GM18867 (cell line): Measurements from ENCODE around the gene LPP.
A peak's percentile ranks its signal among the peaks of the same experiment; 100 is the strongest.

Source experiments
- ATAC-seq: cut with Tn5 transposase; IDR thresholded peaks from one replicate; pipeline ENCODE4 v1.9.1; 2021; ENCODE audit warnings: mild to moderate bottlenecking, moderate library complexity; ENCODE audit not compliant: unreplicated experiment

Gene LPP

GRCh38 chr3:188877381-188877780 is 723.4 kb downstream of the LPP start:
- no peak for ATAC-seq

GRCh38 chr3:188878076-188878475 is 724.1 kb downstream of the LPP start:
- ATAC-seq = no peak

GRCh38 chr3:188881954-188882641 is 728.1 kb downstream of the LPP start:
- ATAC-seq = no peak

DNA sequence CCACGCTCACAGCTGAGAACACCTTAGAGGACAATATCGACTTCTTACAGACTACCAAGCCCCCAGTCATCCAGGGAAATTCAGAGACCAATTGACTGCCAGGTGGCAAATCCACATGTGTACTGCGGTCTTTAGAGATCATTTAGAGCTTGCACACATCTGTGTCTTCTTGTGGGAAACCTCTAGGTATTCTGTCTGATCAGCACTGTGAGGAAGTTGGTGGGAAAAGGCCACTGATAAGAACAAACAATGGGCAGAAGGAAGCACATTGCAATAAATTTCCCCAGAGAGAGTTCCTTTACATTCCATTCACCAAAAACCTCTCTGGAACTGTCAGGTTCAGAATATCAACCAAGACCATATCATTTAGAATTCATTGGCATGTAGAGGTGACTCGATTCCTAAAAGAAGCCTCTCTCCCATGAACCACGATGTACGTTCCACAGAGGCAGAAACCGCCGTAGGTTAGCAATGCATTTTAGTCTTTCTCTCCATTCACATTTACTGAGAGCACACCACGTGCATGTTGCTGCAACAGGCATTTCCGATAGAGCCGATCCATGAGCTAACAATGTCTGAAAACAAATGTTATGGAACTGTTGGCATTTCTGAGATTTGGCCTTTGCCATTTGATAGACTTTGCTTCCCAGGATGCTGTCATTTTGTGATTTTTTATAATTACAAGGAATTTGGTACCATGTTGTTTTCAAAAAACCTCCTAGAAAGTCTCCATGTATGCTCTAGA is 730.5 kb downstream of the LPP start:
- ATAC-seq = no peak

DNA sequence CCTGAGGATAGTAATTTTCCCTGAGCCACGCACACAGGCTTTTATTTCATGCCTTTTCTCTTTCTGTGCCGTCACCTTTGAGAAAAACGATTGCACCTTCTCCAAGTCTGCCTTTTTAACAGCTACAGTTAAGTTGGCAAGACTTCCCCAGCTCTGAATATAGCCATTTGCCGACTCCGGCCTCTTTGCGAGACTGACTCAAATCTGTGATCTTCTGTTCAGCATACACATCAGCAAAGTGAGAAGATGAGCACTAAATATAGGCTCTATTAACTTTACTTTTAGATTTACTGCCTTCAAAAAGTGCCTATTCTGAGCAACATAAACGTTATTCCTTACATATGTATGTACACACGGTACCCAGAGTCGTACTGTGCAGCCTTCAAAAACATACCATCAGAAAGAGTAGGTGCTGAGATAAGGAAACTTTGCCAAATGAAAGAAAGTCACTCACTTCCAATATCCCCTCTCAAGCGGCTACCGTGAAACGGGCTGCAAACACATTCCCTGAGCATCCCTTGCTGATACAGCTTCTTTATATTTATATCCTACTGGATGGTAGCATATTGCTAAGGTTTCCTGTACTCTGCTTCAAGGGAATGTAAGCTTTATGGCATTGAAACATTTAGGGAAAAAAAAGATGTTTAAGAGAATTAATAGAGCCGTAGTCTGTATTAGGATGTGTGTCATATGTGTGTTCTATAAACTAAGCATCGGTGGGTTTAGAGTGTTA is 734.5 kb downstream of the LPP start:
- no peak for ATAC-seq

DNA sequence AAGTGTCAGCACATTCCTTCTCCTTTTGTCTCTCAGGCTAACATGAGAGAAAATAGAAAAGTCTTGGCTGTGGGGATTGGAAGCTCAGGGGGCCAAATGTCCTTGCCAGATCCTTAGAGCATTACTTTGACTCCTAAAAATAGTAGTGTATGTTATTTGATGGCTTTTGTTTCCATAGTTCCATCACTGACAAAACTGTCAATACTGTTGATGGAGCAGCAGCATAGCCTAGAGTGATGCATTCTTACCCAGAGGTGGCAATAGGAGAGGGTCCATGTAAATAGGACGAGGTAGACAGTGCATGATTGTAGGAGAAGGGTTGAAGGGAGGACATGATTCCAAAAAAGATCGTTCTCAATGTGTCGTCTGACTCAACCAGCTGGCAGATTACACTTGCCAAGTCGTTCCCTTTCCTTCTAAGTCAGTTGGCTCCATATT is 735.1 kb downstream of the LPP start:
- ATAC-seq = no peak

GRCh38 chr3:188890572-188891270 is 736.8 kb downstream of the LPP start:
- ATAC-seq = no peak

DNA sequence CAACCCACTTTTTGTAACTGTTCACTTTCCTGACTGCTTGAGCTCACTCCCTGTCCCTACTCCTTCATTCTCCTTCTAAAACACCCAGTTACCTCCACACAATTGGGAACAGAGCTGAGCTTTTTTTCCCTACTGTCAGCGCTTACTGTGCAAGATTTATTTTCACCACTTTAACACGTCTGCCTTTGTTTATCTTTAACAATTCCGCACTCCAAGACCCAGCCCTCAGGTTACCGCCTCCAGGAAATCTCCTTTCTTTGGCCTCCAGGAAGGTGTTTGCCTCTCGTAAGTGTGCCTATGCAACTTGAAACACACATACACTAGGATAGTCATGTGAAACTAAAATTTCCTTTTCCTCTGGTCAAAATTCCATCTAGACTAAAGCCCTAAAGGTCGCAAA is 745.9 kb downstream of the LPP start:
- no peak for ATAC-seq

DNA sequence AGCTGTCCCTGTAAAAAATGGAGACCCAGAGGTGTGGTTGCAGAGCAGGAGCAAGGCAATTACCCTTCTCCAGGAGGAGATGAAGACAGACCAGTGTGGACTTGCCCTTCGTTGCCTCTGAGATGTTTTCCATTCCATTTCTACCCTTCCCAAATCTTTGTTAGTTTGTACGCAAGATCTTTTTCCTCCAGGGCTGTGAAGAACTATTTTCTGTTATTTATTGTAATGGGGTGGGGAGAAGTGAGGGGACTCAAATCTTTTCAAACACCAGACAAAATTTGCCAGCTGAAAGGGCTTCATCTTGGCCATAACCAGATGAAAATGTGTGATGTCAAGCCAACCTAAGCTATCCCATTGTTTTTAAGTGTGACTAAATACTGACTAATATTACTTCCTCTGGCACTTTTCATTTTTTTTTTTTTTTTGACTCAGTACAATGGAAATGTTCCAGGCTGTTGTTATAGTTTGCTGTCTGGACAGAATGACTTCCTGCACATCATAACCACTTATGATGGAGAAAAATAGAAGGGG is 746.5 kb downstream of the LPP start:
- no peak for ATAC-seq

DNA sequence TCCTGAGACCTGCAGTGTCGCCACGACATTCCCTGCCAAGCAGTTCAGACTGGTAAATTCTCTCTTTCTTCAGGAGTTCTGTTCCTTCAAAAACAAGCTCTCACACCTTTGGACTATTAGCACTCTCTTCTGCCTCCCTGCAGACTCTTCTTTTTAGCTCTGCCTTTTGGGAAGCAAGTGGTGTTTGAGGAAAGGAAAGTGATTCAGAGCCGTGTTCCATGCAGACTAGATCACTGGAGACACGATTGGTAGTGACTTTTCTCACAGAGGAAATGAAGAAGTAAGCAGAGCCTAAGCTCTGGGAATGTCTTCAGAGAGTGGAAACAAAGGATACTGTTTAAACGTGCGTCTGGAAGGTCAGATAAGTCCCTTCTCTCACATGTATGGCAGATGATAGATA is 747.2 kb downstream of the LPP start:
- ATAC-seq = no peak

- no peak for ATAC-seq
These were observed 747.8 kb downstream of the LPP start for GRCh38 chr3:188901671-188902287.

GRCh38 chr3:188904670-188905069 is 750.7 kb downstream of the LPP start:
- no peak for ATAC-seq

- ATAC-seq = no peak
These were observed 751.6 kb downstream of the LPP start for GRCh38 chr3:188905547-188905946.

DNA sequence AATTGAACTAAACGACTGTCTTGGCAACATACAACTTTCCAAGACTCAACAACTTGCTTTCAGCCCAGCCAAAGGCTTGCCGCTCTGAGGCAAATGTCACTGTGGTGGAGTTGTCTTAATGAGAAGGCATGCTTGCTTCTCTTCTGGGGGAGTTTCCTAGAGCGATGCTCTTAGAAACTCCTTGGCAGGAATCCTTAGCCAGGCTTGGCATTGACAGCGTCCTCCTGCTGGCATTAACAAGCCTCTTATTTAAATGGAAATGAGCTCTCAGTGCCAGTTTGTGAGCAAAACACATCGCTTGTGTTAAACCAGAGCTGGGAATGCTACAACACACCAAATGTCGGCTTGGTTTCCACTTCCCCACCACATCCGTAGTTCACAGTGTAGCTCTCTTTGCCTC is 752.3 kb downstream of the LPP start:
- ATAC-seq = no peak

- no peak for ATAC-seq
These were observed 754.3 kb downstream of the LPP start for GRCh38 chr3:188908002-188908850.

GRCh38 chr3:188911026-188911850 is 757.3 kb downstream of the LPP start:
- ATAC-seq = no peak

- ATAC-seq = no peak
These were observed 759.1 kb downstream of the LPP start for GRCh38 chr3:188913084-188913483.

DNA sequence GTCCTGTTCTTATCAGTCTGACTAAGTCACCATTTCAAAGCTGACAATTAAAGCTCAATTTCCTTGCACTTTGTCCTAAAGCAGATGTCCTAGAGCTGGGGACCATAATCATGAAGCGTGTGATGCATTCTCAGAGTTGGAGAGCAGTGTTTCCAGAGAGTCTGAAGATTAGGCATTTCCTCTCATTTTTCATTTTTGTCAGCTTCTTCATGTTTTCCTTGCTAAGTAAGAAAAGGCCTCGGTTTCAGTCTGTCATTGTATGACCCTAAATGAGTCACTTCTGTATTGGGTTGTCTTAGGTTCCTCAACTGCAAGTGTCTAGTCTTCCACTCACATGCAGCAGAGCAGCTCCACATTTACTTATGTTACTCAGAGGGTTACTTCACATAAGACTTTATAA is 760.6 kb downstream of the LPP start:
- peak; percentile 64 for ATAC-seq

GRCh38 chr3:188915127-188915526 is 761.2 kb downstream of the LPP start:
- ATAC-seq = peak; percentile 40
